ENCODE data around the gene CRYL1. TPM values are rescaled to one million over a fixed set of nuclear protein-coding genes. Genes with fewer than 3 reads are reported as not detected.

Gene CRYL1
- total RNA-seq, 1 donor from 2014 or later: 3.6 TPM

- Mint-ChIP-seq H3K9me3 (no peaks in the 10 kb centered on the region), H3K27me3 (ENCODE audit: insufficient read depth, low read depth) (no peaks in the 10 kb centered on the region), H3K4me1 (peaks cover 5% of the 10 kb centered on the region), H3K4me3 (no peak overlapping the region), H3K27ac (no peak overlapping the region), H3K36me3 (no peaks in the 10 kb centered on the region)
- no peaks in the 10 kb centered on the region for H4K20me1 ChIP-seq (ENCODE audit: low read depth)
- H3K9ac ChIP-seq: no peak overlapping the region
- H3K27ac ChIP-seq: no peak overlapping the region
- H2AFZ ChIP-seq (replicated peaks): peak overlapping the region; percentile 17
- H3K4me1 ChIP-seq: peaks cover 13% of the 10 kb centered on the region
- H3K36me3 ChIP-seq: no peaks in the 10 kb centered on the region
- no peaks in the 10 kb centered on the region for H3K27me3 ChIP-seq
- H3K4me3 ChIP-seq: no peak overlapping the region
- H3F3A ChIP-seq (ENCODE audit: low read depth): no peaks in the 10 kb centered on the region
- no peaks in the 10 kb centered on the region for H3K79me2 ChIP-seq (ENCODE audit: low read depth)
- no peaks in the 10 kb centered on the region for H3K9me3 ChIP-seq (ENCODE audit: low read depth)
- H3K4me2 ChIP-seq: no peak overlapping the region
- no peak for TF ChIP-seq EZH2phosphoT487 (IDR thresholded peaks at IDR 0.05)
- no peak for TF ChIP-seq EZH2 (IDR thresholded peaks at IDR 0.05)
- no peak for TF ChIP-seq CTCF (IDR thresholded peaks at IDR 0.05)
- no peak for DNase-seq (ENCODE audit: low spot score)
Observed at GRCh38 chr13:20462533-20462915, 63.1 kb downstream of the CRYL1 start.

- Histone ChIP-seq H2AFZ (replicated peaks) (no peak overlapping the region), H3K79me2 (ENCODE audit: low read depth) (no peaks in the 10 kb centered on the region), H4K20me1 (ENCODE audit: low read depth) (no peaks in the 10 kb centered on the region), H3K27ac (no peak overlapping the region), H3K4me3 (no peak overlapping the region), H3K27me3 (no peaks in the 10 kb centered on the region), H3F3A (ENCODE audit: low read depth) (no peaks in the 10 kb centered on the region), H3K36me3 (no peaks in the 10 kb centered on the region), H3K4me2 (no peak overlapping the region), H3K4me1 (peaks cover 13% of the 10 kb centered on the region), H3K9me3 (ENCODE audit: low read depth) (no peaks in the 10 kb centered on the region), H3K9ac (no peak overlapping the region)
- no peak overlapping the region for H3K4me3 Mint-ChIP-seq
- H3K27ac Mint-ChIP-seq: no peak overlapping the region
- peaks cover 5% of the 10 kb centered on the region for H3K4me1 Mint-ChIP-seq
- H3K9me3 Mint-ChIP-seq: no peaks in the 10 kb centered on the region
- no peak for DNase-seq (ENCODE audit: low spot score)
- no peaks in the 10 kb centered on the region for H3K27me3 Mint-ChIP-seq (ENCODE audit: insufficient read depth, low read depth)
- TF ChIP-seq CTCF (IDR thresholded peaks at IDR 0.05) (no peak), EZH2phosphoT487 (IDR thresholded peaks at IDR 0.05) (no peak), EZH2 (IDR thresholded peaks at IDR 0.05) (no peak)
- no peaks in the 10 kb centered on the region for H3K36me3 Mint-ChIP-seq
Observed at GRCh38 chr13:20461860-20462532, 63.7 kb downstream of the CRYL1 start.

- H3K9me3 Mint-ChIP-seq: no peaks in the 10 kb centered on the region
- H3K27me3 Mint-ChIP-seq (ENCODE audit: insufficient read depth, low read depth): no peaks in the 10 kb centered on the region
- Histone ChIP-seq H3K79me2 (ENCODE audit: low read depth) (no peaks in the 10 kb centered on the region), H3K9me3 (ENCODE audit: low read depth) (no peaks in the 10 kb centered on the region), H3K27ac (no peak overlapping the region), H3K36me3 (no peaks in the 10 kb centered on the region), H3F3A (ENCODE audit: low read depth) (no peaks in the 10 kb centered on the region), H3K4me3 (no peak overlapping the region), H3K4me2 (no peak overlapping the region), H3K4me1 (peaks cover 13% of the 10 kb centered on the region), H3K27me3 (no peaks in the 10 kb centered on the region), H2AFZ (replicated peaks) (no peak overlapping the region), H3K9ac (no peak overlapping the region), H4K20me1 (ENCODE audit: low read depth) (no peaks in the 10 kb centered on the region)
- no peak for DNase-seq (ENCODE audit: low spot score)
- H3K4me1 Mint-ChIP-seq: peaks cover 5% of the 10 kb centered on the region
- peak overlapping the region; percentile 79 for H3K27ac Mint-ChIP-seq
- no peak for TF ChIP-seq EZH2 (IDR thresholded peaks at IDR 0.05)
- no peak for TF ChIP-seq EZH2phosphoT487 (IDR thresholded peaks at IDR 0.05)
- TF ChIP-seq CTCF (IDR thresholded peaks at IDR 0.05): no peak
- H3K4me3 Mint-ChIP-seq: no peak overlapping the region
- H3K36me3 Mint-ChIP-seq: no peaks in the 10 kb centered on the region
Observed at GRCh38 chr13:20461481-20461859, 64.2 kb downstream of the CRYL1 start.

Measured in neural progenitor cell (in vitro differentiated cells).